ENCODE results near the gene ART1. TPM values are rescaled to one million over a fixed set of nuclear protein-coding genes. Genes with fewer than 3 reads are reported as not detected.
"Not testable (repeated sequence)": the region's sequence is repeated elsewhere in the genome, so short reads cannot be mapped to it uniquely, and the experiment has no call there.

ART1 gene, protein sequence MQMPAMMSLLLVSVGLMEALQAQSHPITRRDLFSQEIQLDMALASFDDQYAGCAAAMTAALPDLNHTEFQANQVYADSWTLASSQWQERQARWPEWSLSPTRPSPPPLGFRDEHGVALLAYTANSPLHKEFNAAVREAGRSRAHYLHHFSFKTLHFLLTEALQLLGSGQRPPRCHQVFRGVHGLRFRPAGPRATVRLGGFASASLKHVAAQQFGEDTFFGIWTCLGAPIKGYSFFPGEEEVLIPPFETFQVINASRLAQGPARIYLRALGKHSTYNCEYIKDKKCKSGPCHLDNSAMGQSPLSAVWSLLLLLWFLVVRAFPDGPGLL
- total RNA-seq: not detected in 2 replicates

DNA sequence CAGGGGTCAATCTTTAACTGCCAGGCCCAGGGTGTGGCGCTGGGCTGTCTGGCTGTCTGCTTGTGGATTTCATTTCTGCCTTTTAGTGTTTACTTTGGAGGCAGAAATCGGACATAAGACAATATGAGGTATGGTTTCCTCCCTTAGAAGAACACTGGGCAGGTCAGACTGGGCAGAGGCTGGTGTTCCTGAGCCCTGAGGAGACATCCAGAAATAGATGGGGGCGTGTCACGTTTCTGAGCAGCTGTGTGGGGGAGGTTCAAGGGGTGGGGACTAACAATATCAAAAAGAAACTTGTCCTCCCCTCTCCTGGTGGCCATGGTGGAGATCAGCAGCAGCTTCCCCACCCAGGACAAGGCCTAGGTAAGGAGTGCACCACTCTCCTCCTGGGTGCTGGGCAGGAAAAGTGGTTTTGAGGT, at the start of gene ART1:
Gene ART1, plus strand, starts transcription at position 312 of the 419 bp plus-strand sequence. CDS start 14,086 bp downstream, outside the sequence.
- DNase-seq: peak; percentile 19

DNA sequence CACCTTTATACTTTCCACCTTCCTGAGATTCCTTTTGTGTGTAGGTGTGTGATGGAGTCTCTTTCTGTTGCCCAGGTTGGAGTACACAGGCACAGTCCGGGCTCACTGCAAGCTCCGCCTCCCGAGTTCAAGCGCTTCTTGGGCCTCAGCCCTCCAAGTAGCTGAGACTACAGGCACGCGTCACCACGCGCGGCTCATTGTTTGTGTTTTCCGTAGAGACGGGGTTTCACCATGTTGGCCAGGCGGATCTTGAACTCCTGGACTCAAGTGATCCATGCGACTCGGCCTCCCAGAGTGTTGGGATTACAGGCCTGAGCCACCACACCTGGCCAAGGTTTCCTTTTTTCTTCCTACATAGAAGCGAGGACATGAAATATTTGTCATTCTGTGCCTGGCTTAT, 47.2 kb upstream of the ART1 start:
- not testable (repeated sequence) for DNase-seq

DNA sequence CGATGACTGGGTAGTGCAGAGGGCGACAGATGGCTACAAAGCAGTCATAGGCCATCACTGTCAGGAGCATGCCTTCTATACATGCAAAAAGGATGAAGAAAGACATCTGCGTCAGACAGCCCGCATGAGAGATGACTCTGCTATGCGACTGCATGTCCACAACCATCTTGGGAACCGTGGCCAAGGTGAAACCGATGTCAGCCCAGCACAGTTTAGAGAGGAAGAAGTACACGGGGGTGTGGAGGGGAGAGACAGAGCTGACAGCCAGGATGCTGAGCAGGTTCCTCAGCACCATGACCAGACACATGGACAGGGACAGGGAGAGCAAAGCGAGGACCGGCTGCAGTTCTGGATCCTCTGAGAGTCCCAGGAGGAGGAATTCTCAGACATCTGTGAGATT, 44.7 kb upstream of the ART1 start:
- DNase-seq: not testable (repeated sequence)

DNA sequence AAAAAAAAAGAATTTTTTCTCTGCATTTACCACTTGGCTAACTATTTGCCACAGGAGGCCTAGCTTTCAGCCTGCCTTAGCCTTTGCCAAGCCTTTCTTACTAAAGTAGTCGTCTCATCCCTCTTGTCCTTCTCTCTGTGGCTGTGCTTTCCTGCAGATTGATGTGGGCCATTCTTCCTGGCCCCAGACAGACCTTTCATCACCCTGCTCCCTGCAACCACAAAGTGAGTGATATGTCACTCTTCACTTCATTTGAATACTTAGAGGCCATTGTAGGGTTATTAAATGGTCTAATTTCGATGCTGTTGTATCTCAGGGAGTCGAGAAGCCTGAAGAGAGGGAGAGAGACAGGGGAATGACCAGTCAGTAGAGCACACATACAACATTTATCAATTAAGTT, 40.8 kb upstream of the ART1 start:
- DNase-seq: no peak

DNA sequence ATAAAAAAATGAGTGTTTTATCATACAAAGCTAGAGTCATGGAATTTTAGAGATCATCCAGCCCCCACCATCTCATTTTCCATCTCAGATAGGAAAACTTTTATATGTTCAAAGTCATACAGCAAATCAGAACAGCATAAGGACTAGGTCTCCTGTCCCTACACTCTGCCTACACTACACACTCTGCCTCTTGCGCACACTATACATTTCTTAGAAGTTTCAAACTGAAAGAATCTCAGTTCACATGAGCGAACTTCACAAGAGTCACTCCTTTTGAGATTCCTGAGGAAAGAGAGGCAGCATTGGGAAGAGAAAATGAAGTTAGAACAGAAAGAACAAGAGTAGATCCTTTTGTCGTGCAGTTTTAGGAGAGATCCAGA, 39.7 kb upstream of the ART1 start:
- DNase-seq: no peak

DNA sequence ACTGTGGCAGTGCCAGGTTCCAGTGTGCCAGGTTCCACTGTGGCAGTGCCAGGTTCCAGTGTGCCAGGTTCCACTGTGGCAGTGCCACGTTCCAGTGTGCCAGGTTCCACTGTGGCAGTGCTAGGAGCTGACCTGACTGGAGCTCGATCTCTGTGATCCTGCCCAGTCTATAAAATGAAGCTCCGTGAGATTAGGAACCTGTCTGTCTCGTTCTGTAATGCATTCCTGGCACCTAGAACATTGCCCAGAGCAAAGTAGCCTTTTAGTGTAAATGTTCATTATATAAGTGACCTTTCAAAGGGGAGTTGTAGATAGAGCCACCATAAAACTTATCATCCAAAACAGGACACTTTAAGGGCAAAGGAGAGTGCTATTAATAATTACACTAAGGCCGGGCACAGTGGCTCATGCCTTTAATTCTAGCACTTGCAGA, 39.1 kb upstream of the ART1 start:
- DNase-seq: no peak

DNA sequence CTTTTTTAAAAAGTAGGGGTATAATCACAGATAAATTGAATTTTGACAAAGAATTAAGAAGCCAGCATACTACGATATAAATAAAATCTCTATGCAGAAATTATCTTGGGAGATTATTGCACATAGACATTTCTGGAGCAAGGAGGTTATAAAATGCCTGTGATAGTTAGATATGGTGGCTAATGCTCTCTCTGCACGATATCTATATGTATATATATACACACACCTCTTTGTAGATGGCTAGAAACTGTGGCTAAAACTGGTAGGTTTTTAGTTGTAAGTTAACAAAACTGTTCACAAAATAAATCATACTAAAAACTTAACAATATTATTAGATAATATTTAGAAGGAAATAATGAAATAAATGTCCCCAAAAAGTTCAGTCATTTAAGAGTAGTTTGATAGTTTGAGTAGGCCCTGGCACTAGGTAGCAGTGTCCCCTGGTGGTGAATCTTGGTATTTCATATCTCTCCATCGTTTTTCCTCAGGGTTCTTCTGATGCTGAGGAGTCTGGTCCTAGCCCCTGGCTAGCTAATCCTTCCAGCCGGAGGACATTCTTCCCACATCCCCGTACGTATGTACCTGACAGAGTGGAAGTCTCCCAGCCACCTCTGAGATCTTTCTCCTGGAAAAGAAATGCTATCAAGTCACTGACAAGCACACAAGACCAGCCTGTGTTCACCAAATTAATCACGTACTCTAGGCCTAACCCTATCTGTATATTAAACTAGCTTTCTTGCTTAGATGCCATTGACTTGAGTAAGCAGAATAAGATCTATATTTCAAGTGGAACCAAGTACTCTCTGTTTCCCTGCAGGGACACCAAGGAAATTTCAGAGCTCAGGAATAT, 35.3 kb upstream of the ART1 start:
- peak; percentile 73 for DNase-seq

DNA sequence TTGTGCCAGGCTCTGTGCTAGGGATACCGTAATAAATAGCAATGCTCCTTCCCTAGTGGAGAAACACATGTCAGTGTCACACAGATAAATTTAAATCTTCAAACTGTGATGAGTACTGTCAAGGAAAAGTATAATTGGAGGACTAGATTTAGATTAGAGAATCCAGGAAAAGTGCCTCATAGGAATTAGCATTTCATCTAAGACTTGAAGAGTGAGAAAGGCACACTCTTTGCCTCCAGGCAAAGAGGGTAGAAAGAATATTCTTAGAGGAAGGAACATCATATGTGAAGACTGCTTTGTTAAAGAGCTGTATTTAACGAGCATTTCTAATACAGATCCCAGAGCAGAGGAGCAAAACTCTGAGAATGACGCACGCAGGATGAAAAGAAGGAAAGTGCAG, 34.1 kb upstream of the ART1 start:
- no peak for DNase-seq

DNA sequence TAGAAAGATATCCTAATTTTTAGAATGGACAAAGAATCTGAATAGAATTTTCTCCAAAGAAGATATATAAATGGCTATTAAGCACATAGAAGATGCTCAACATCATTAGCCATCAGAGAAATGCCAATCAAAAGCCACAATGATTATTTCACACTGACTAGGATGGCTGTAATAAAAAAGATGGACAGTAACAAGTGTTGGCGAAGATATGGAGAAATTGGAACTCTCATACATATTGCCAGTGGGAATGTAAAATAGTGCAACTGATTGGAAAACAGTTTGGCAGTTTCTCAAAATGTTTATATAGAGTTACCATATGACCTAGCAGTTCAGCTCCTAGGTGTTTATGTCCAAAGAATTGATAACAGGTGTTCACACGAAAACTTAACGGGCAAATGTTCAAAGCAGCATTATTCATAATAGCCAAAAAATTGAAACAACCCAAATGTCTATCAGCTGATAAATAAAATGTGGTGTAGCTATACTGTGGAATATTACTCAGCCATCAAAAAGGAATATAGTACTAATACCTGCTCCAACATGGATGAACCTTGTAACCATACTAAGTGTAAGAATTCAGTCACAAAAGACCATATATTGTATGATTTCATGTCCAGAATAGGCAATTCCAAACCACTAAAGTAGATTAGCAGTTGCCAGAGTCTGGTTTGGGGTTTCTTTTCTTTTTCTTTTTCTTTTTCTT, 32.8 kb upstream of the ART1 start:
- DNase-seq: no peak

DNA sequence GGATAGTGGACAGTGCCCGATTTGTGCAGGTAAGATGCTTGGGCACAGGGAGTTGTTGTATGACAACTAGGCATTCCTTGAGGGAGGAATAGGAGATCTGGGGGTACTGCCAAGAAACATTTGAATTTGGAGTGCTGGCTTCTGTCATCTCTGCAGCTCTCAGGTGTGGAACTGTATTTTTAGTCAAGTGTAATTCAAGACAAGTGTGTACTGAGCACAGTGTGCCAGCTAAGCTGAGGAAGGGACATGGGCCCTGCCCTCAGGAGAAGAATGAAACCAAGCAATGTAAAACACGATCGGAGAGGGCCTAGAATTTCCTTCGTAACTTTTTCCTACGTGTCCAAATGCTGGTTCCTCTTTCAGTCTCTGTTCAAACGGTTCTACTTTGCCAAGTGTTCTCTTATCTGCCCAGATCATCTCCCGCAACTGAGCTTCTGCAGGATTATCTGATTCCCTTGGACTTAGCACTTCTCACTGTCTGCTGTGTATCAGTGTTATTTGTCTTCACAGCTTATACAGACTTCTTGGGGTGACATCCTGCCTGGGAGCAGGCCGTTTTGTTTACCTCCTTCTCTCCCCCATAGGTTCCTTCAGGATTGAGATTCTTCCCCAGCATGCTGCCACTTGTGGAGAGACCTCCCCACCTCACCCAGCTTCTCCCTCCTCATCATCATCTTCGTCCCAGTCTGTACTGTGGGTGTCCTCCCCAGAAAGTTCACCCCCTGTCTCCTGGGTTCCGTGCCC, 30.8 kb upstream of the ART1 start:
- no peak for DNase-seq

DNA sequence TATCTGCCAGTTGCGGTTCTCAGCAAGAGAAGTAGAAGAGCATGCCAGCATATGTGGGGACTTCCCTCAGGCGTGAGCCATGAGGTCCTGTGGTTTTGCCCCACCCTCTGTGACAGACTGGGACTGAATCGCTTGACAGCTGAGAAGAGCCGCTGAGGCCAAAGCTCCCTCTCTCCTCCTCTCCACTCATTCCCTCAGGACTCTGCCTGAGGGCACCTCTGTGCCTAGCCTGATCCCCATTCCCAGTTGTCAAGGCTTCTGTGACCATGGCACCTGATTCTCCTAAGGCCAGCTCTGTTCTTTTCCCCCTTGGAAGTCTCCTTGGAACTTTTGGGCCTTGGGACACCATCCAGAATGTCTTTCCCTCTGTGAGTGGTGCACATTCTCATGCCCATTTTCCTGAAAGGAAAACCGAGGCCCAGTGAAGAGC, 30.2 kb upstream of the ART1 start:
- DNase-seq: no peak

DNA sequence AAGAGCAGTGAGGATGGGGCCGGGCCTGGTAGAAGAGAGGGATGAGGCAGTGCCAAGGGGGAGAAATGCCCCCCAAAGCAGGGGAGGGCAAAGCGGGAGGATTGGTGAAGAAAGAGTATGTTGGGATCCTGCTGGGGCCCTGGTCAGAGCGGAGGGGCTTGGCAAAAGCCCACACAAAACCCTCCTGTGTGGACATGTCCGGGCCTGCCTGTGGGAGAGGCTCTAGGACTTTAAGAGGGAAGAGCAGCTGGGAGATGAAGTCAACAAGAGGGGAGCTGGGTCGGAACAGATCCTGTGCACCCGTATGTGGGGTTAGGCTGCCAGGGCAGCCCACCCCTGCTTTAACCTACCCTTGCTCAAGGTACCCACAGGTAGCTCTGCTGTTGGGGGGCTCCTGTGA, 28.9 kb upstream of the ART1 start:
- no peak for DNase-seq

DNA sequence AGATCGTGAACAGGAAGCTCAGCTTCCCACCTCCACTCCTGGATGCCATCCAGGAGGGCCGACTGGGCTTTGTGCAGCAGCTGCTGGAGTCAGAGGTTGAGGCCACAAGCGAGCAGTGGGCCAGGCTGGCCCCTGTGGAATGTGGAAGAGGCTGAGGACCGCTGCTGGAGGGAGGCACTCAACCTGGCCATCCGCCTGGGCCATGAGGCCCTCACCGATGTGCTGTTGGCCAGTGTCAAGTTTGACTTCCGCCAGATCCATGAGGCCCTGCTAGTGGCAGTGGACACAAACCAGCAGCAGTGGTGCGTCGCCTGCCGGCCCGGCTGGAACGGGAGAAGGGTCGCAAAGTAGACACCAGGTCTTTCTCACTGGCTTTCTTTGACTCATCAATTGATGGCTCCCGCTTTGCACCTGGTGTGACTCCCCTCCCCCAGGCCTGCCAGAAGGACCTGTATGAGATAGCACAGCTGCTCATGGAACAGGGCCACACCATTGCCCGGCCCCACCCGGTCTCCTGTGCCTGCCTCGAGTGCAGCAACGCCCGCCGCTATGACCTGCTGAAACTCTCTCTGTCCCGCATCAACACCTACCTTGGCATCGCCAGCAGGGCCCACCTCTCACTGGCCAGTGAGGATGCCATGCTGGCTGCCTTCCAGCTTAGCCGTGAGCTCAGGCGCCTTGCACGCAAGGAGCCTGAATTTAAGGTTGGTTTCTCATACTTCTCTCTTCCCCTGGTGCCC, 28.0 kb upstream of the ART1 start:
- peak; percentile 36 for DNase-seq

DNA sequence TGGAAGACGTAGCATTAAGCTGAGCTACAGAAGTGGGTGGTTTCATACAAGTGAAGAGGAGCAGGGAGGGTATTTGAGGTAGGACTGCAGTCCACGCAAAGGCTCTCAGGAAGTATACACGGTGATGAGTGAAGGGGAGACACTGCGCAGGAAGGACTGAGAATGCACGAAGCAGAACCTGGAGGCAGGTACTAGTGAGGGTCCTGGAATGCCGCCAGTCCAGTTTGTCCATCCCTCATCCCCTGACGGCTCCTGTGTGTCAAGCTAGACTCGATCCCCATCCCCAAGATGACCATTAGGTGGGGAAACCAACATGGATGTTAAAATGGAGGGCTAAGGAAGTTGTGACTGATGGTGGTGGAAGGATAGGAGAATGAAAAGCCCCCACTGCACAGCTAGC, 26.9 kb upstream of the ART1 start:
- DNase-seq: no peak

DNA sequence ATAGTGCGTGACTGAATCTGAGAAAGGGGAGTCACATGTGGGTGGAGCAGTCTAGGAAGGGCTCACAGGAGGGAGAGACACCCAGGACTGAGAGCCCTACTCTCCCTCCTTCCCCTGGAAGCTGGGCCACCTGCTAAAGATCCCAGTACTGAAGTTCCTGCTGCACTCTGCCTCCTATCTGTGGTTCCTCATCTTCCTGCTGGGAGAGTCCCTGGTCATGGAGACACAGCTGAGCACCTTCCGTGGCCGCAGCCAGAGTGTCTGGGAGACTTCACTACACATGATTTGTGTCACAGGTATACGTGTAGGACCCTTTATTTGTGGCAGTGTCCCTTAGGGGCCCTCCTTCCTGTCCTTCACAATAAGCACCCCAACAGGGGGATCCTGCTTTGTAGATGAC, 22.4 kb upstream of the ART1 start:
- DNase-seq: no peak

DNA sequence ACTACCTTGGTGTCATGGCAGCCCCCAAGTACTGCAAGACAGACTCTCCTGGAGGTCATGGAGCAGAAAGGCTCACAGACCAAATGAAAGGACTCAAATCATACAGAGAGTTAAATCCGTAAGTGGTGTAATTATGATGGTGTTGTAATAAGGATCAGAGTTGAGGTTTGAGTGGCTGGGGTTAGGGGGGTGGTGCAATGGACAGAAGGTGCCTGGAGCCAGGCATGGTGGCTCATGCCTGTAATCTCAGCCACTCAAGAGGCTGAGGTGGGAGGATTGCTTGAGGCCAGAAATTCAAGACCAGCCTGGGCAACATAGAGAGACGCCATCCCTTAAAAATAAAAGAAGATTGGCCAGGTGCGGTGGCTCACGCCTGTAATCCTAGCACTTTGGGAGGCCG, 21.8 kb upstream of the ART1 start:
- no peak for DNase-seq

DNA sequence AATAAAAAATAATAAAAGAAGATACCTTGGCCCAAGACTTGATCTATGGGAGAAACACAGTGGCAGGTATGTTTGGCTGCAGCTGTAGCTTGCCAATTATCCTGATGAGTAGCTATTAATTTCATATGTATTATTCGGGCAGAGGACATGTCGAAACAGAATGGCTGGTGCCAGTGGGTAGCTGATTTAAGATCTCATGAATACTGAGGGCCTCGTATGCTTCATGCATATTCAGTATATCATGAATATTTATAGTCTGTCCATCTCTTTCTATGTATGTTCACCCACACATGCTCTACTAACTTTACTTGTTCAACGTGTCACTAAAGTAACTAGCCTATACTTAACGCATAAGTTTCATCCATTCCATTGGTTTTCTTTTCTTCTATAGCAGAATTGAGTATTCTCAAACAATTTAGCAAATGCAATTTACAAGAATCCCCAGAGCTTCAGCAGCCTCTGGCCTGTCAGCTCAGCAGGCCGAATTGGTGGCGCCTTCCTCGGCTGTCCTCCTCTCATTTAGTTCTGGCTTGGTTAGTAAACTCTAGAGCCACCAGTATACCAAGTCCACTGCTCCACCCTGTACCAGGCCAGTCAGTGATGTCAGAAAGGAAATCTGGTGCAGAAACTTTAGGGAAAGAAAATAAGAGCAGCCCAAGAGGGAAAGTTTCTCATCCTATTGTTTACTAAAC, 21.0 kb upstream of the ART1 start:
- no peak for DNase-seq

DNA sequence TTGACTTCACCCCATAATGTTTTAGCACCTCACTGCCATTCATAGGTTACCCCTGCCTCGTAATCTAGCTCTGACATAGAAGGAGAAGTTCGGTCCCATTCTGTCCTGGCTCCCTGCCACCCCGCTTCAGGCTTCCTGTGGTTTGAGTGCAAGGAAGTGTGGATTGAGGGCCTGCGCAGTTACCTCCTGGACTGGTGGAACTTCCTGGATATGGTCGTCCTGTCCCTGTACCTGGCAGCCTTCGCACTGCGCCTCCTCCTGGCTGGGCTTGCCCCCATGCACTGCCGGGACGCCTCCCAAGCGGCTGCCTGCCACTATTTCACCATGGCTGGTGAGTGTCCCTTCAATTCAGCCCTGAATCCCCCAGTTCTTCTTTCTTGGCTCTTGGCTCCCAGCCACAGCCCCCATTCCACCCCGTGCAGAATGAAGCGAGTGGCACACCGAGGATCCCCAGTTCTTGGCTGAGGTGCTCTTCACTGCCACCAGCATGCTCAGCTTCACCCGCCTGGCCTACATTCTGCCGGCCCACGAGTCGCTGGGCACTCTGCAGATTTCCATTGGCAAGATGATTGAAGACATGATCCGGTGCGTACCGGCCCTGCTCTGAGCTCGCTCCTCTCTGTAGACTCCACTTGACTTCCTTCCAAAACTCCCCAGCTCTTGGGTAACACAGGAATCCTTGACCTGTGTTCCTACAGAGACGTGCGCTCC, 18.5 kb upstream of the ART1 start:
- DNase-seq: no peak

DNA sequence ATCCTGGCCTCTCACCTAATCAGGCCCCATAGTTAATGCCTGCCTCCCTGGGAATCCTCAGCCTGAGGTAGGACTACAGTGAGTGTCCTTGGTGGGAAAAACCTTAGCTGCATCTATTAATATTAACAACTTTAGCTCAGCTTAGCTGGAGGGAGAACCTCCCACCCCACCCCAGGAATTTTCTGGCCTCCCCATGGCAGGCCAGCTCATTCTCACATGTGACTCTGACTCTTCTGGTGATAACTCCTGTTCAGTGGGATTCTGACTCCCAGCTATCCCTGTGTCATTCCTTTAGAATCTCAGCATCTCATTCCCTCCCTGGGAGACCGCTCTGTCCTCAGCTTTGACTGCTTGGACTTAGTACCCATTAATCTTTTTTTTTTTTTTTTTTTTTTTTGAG, 17.6 kb upstream of the ART1 start:
- no peak for DNase-seq

DNA sequence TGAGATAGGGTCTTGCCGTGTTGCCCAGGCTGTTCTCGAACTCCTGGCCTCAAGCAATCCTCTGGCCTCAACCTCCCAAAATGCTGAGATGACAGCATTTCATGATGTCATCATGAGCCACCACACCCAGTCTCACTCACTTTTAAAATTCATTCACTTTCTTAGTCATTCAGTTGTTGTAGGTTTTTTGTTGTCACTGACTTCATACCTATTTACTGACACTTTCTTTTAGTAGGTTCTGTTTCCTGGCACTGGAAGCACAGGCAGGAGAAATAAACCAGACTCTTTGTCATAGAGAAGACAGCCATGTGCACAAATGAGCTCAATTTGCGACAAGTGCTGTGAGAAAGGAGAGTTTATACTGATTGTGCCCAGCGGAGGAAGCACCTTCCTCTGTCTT, 13.6 kb upstream of the ART1 start:
- no peak for DNase-seq
